GM19099 (cell line): ENCODE results near the gene DENND6B.

Experiments used
- POLR2A ChIP-seq: IDR thresholded peaks from 3 replicates; pipeline ENCODE4 v1.6.1; 2011; ENCODE audit warnings: low read depth; ENCODE audit not compliant: insufficient read length; ENCODE audit errors: extremely low read depth

DENND6B gene

DNA sequence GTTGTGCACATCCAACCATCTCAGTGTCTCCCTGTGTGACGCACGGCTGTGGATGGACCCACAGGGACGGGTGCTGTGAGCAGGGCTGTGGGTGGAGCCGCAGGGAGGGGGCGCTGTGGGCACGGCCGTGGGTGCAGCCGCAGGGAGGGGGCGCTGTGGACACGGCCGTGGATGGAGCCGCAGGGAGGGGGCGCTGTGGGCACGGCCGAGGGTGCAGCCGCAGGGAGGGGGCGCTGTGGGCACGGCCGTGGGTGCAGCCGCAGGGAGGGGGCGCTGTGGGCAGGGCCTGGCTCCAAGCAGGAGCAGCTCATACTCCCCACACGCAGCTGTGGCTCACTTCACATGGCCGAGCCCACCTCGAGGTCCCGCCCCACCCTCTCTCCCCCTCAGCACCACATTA is 50.7 kb downstream of the DENND6B start:
- TF ChIP-seq POLR2A: no peak

DNA sequence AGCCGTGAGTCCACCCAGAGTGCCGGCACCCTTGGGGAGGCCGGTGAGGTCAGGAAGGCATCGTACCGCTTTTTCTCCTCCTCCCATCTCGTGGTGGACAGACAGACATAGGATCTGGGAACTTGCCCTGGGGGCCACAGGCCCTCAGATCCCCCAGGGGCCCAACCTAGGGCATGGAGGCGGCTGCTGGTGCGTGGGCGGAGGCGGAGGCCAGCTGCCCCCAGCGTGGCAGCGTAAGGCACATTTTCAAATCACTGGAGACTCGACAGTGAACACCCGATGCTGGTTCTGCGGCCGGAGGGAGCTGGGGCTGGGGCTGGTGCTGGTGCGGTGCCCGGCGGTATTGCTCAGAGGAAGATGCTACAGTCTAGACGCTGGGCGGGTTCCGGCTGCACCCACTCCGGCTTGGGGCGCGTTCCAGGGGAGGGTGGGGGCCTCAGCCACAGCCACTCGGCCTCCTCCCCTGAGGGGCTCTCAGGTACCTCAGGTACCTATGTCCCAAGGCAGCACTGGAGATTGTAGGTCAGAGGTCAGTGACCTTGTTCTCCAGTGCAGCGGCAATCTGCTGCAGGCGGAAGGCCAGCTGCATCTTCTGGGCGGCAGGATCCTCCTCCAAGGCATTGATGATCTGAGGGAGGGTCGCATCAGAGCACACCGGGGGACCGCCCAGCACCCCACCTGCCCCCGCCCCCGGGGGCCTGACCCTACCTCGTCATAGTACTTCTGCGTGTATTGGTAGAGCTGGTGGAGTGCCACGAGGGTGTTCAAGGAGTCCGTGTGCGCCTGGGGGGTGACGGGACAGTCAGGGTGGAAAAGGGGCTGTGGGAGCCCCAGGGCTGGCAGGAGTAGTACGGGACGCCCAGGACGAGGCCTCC is 51.4 kb downstream of the DENND6B start:
- TF ChIP-seq POLR2A: no peak

DNA sequence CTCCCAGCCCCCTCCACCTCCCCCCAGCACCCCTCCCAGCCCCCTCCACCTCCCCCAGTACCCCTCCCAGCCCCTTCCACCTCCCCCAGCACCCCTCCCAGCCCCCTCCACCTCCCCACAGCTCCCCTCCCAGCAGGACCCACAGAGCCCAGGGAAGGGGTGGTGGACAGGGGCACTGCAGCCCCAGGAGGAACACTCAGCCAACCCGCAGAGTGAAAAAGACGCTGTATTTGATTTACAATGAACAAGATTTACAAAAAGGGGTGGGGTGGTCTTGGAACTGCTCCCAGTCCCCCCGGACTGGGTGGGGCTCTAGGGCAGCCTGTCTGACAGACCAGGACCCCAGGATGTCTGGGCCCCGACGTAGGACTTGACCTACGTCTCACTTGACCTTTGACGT is 52.0 kb downstream of the DENND6B start:
- no peak for TF ChIP-seq POLR2A

DNA sequence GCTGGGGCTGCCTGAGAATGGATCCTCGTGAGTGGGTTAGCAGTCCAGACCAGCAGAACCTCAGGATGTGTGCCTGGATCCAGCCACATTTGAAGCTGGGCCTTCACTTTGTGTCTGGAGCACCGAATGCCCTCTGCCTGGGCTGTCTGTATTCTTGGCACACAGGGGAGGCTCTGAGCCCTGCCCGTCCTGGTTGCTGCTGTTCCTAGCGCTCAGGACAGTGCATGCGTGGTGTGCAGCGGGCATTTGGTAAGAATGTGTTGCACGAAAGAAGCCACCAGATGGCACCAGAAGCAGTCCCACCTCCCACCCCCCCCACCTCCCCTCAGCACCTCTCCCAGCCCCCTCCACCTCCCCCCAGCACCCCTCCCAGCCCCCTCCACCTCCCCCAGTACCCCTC is 52.5 kb downstream of the DENND6B start:
- no peak for TF ChIP-seq POLR2A

DNA sequence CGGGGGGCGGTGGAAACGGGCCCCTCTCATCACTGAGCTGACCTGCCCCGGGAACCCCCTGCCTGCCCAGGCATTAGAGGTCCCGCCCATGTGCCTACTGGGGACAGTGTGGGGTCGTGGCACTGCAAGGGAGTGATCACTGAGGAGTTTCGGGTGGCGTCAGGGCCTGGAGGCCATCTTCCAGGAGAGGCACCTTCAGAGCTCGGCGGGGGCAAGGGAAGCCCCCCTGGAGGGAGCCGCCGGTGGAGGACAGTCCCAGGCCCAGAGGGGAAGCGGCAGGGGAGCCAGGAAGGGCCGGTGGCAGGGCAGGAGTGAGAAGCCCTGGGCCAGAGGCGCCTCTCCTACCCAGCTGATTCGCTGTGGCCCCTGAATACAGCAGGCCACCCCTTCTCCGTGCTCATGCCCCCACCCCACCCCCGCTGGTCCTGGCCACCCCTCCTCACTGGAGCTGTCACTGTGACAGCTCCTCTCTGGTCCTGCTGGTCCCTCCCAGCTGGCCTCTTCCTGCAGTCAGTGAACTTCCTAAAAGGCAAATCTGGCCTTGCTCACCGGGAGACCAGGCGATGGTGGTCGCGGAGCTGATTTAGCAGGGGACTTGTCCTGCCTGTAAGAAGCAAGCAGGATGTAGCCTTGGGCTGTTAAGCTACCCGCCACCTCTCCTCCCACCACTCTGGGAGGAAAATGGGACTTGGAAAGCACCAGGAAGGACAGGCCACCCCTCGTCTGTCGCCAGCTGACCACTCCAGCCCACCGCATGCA is 54.6 kb downstream of the DENND6B start:
- no peak for TF ChIP-seq POLR2A

DNA sequence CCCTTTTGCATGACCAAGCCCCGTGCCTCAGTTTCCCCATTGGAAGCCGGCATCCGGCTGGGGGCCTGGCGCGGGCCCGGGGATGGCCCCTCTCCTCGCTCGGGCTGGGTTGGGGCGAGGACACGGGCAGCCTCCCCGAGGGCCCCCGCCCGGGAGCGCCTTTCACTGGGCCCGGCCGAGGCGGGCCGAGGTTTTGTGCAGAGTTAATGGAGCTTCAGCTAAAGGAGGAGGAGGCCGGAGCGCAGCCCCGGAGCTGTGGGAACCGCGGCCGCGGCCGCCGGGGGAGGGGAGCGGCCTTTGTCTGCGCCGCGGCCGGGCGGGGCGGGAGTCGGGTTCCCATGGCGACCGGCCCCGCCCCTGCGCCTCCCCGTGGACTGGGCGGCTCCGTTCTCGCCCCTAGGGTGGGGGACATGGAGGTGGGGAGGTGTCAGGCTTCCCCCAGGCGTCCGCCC is 55.3 kb downstream of the DENND6B start:
- no peak for TF ChIP-seq POLR2A

DNA sequence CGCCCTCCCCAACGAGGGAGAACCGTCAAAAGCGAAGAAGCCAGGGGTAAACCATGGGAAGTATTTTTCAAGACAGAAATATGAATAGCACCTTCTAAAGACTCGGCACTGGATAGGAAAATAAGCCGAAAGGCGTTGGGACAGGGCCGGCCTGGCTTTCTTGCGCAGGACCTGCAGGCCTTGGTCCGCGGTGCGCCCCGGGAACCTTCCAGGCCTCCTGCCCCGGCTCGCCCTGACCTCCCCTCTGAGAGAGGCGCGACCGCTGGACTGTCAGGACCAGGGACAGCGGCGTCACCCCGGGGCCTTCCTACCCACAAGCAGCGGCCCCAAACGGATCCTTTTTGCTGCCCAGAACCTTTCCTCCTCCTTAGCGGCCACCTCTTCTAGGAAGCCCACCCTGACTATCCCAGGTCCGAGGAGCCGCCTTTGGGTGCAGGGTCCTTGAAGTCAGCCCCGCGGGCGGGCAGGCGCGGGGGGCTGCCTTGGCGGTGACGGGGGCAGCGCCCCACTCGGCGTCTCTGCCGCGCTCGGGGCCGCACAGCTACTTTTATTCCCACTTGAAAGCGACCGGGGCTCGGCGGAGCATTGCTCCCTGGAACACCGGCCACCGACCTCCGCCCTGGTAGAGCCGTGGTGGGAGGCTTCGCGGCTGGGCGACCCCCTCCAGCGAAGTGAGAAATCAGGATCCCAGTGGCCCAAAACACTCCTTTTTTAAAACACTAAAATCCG is 56.0 kb downstream of the DENND6B start:
- no peak for TF ChIP-seq POLR2A

DNA sequence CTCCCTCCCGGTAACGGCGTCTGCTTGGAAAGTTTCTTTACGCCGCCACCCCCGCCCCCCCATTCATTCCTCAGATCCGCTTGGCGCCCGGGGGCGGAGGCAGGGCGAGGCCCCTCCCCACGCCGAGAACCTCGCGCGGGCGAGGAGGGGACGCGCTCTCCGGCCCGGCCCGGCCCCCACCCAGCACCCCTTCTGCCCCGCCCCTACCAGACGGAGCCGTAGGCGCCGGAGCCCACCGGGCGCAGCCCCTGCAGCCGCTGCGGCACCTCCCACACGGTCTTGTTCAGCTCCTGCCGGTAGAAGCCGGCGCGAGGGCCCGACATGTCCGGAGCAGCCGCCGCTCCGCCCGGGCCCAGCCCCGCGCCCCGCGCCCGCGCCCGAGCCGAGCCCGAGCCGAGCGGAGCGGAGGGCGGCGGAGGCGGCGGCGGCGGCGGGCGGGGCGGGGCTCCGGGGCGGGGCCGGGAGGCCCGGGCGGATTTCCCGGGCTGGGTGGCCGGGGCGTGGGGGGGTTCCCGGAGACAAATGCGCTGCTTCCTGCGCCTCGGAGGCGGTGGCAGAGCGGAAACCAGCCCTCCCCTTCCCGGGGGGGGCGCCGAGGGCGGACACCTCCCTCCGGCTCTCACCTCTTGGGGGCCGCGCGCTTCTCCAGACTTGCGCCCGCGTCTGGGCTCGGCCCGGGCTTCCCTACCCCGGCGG is 56.7 kb downstream of the DENND6B start, which contains the start of gene MAPK11:
Gene MAPK11 (minus strand): TSS at position 411 of the 696 bp plus-strand sequence. CDS start 88 bp downstream, at position 323.
- no peak for TF ChIP-seq POLR2A

DNA sequence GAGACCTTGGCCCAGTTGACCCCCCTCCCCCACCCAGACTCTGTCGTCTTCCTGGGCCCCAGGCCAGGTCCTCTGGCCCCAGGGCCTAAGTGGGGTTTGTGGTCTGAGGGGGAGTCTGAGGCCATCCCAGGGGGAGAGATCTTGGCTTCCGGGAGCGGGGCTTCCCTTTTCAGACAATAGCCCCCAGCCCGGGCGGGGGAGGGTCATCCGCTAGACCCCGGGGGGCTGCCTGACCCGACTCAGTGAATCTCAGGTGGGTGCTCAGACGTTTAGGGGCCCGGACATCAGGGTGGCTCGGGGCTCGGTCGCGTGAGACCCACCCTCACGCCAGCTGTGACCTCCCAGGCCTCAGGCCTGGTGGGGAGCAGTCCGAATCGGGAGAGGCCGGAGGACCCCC is 57.2 kb downstream of the DENND6B start:
- no peak for TF ChIP-seq POLR2A

DNA sequence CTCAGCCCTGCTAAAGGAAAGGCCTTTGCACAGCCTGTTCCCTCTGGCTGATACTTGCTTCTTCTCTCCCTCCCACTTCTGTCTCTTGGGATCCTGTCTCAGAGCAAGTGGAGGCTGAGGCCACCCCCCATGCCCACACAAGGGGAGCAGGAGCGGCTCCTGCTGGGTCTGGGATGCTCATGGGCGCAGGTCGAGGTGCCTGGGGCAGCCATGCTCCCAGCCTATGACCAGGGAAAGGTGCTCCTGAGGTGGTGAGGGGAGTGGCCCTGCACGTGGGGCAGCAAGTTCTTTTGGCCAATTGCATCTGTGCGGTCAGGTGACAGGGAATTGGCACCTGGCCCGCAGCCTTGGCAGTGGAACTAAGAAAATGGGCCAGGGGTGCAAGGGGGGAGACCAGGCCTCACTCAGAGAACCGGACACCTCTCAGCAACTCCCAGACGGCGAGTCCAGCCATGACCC is 58.1 kb downstream of the DENND6B start:
- TF ChIP-seq POLR2A: no peak

DNA sequence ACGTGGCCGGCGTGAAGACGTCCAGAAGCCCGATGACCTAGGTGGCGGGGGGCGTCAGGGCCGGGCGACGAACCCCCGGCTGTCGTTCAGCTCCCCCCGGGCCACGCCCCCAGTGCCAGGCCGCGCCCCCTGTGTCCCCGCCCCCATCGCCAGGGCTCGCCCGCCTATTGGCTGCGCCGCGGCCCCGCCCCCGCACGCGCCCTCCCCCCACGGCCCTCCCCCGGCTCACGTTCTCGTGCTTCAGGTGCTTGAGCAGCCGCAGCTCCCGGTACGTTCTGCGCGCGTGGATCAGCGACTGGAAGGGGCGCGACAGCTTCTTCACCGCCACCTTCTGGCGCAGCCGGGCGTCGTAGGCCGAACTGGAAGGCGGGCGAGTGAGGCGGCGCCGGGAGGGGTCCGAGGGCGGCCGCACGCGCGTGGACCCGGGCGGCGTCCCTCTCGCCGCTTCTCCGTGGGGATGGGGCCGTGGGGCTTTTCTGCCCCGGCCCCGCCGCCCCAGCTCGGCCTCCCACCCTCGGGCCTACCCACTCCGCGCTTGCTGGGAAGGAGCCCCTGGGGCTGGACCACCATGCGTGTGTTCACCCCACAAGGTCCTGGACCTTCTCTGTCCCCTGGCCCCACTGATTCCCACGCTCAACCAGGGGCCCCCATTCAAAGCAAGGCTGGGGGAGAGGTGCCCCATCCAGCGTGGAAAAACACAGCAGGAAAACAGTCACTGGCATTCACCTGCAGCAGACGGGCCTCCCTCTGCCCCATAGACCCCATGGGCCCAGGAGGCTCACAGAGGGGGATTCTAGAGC is 59.0 kb downstream of the DENND6B start:
- TF ChIP-seq POLR2A: no peak

DNA sequence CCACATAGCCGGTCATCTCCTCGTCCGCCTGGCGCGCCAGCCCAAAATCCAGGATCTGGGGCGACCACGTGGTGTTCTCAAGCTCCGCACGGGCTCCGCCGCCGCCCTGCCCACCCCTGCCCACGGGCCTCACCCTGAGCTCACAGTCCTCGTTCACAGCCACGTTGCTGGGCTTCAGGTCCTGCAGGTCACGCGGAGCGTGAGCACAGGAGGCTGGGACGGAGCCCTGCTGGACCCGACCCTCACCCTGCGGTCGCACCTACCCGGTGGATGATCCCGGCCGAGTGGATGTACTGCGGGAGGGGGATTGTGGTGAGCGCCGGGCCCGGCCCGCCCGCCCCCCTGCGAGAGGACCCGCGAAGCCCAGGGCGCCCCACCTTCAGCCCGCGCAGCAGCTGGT is 59.8 kb downstream of the DENND6B start:
- no peak for TF ChIP-seq POLR2A

DNA sequence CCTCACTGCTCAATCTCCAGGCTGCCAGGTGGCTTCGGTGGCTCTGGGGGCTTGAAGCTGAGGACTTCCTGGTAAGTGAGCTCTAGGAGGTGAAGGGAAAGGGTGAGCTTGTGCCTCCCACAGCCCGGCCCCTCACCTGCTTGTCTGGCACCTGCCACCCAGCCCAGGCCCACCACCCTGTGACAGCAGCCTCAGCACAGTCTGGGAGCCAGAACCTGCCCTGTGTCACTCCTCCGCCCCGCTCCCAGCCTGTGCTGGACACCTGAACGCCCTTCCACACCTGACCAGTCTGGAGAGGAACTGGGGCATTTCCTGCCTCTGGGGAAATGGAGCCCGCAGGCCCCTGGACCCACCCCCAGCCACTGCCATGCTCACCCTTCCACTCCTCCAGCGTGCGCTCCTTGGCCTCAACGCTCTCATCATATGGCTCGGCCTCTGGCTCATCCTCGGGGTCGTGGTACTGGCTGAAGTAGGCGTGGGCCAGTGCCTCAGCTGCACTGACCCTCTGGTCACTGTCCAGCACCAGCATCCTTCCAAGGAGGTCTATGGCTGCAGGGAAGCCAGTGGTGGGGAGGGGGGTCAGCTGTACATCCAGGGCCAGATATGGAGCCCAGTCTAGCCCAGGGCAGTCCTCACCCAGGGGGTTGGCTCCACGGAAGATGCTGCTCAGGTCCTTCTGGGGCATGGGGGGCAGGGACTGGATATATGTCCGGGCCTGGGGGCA is 61.7 kb downstream of the DENND6B start:
- no peak for TF ChIP-seq POLR2A
